ENCODE data around the gene ACBD4.

- TF ChIP-seq CTCF (IDR thresholded peaks at IDR 0.05; ENCODE audit: insufficient read depth, low read length) = no peak
- TF ChIP-seq POLR2AphosphoS5 (IDR thresholded peaks at IDR 0.05; ENCODE audit: low read depth) = no peak
These were observed 3.2 kb upstream of the ACBD4 start, which contains the start of gene PLCD3 for GRCh38 chr17:45132320-45132571.
